Endothelial cell of umbilical vein (primary cell): ENCODE results near the gene NEDD1. TPM values are rescaled to one million over a fixed set of nuclear protein-coding genes. Genes with fewer than 3 reads are reported as not detected.

Experiments used
- BruUV-seq: library from RNA; stranded (reverse); fragments of 400-500 nt; replicated peaks from 2 replicates; lab custom pipeline; 2021; lab: Mats Ljungman, UMichigan
- CTCF ChIA-PET: fragments of 300-600, 350-600 bp; sonication (Branson Sonifier 250); formaldehyde crosslinking; loops from one replicate; lab custom pipeline; 2021; ENCODE audit warnings: antibody characterized with exemption, inconsistent platforms; lab: Charles Lee
- POLR2A ChIA-PET: fragments of 300-600, 350-600 bp; sonication (Branson Sonifier 250); formaldehyde crosslinking; loops from one replicate; lab custom pipeline; 2021; ENCODE audit warnings: antibody characterized with exemption, inconsistent platforms; lab: Charles Lee
- DNase-seq: peaks from one replicate; pipeline ENCODE4 v3.0.0-alpha.2; 2011; ENCODE audit warnings: low read depth, low spot score
- FAIRE-seq: peaks from 2 replicates; lab custom pipeline; 2011; peaks lifted over from hg19 to GRCh38; lab: Jason Lieb, UNC
- H2AFZ ChIP-seq: 2 replicates; pipeline ENCODE4 v1.6.0; 2012; ENCODE audit warnings: low read depth, low read length, control low read depth, inconsistent platforms
- H3K27ac ChIP-seq: 2 replicates; pipeline ENCODE4 v1.5.1; 2011; ENCODE audit warnings: low read depth, mild to moderate bottlenecking, control low read depth, low read length, moderate library complexity; ENCODE audit not compliant: insufficient read depth
- H3K27me3 ChIP-seq, 2 experiments: 2 replicates each; pipeline versions ENCODE4 v1.6.0 to v1.6.1; 2011; ENCODE audit warnings: low read length in 2 of 2, mixed read lengths in 1 of 2; ENCODE audit not compliant: control insufficient read depth in 2 of 2, insufficient read depth in 2 of 2
- H3K36me3 ChIP-seq, 2 experiments: 2 replicates in 1 of 2; 3 replicates in 1 of 2; pipeline ENCODE4 v1.5.1; 2011; ENCODE audit warnings: low read length in 2 of 2, mild to moderate bottlenecking in 1 of 2, moderate library complexity in 1 of 2; ENCODE audit not compliant: control insufficient read depth in 2 of 2, insufficient read depth in 2 of 2; ENCODE audit errors: extremely low read depth in 1 of 2
- H3K4me1 ChIP-seq: 3 replicates; pipeline ENCODE4 v1.5.1; 2011; ENCODE audit warnings: mild to moderate bottlenecking, low read length; ENCODE audit not compliant: control insufficient read depth, insufficient read depth; ENCODE audit errors: extremely low read depth
- H3K4me2 ChIP-seq: 2 replicates; pipeline ENCODE4 v1.6.1; 2011; ENCODE audit warnings: low read length, control low read depth, mixed read lengths; ENCODE audit not compliant: insufficient read depth
- H3K4me3 ChIP-seq, 3 experiments: fragments of 200-600 bp in 1 of 3; sonication (generic), shearing (Covaris generic) in 1 of 3; replicated peaks in 1 of 3; 2 replicates each; pipeline ENCODE4 v1.5.1; 2011 to 2016; ENCODE audit warnings: control low read depth in 3 of 3, low read length in 3 of 3, mild to moderate bottlenecking in 2 of 3, inconsistent platforms in 1 of 3, low read depth in 1 of 3, moderate library complexity in 1 of 3; ENCODE audit not compliant: insufficient read depth in 1 of 3
- H3K79me2 ChIP-seq: 2 replicates; pipeline ENCODE4 v1.6.0; 2012; ENCODE audit warnings: low read length, inconsistent platforms; ENCODE audit not compliant: control insufficient read depth, insufficient read depth
- H3K9ac ChIP-seq: replicated peaks from 2 replicates; pipeline ENCODE3; 2011; ENCODE audit warnings: low read length, control low read depth; ENCODE audit not compliant: insufficient read depth; ENCODE audit errors: extremely low read depth
- H3K9me1 ChIP-seq: replicated peaks from 3 replicates; pipeline ENCODE4 v1.6.0; 2011; ENCODE audit warnings: mild to moderate bottlenecking, low read length; ENCODE audit not compliant: control insufficient read depth, insufficient read depth; ENCODE audit errors: extremely low read depth
- H3K9me3 ChIP-seq: replicated peaks from 2 replicates; pipeline ENCODE4 v1.5.1; 2012; ENCODE audit warnings: low read length, inconsistent platforms; ENCODE audit not compliant: control insufficient read depth, insufficient read depth
- H4K20me1 ChIP-seq: replicated peaks from 2 replicates; pipeline ENCODE3; 2011; ENCODE audit warnings: mild to moderate bottlenecking, low read length; ENCODE audit not compliant: control insufficient read depth, insufficient read depth; ENCODE audit errors: extremely low read depth
- EZH2 ChIP-seq: IDR thresholded peaks from 2 replicates; pipeline ENCODE4 v1.6.1; 2012; ENCODE audit warnings: borderline replicate concordance, low read depth, mild to moderate bottlenecking, moderate library complexity, low read length, inconsistent platforms; ENCODE audit not compliant: severe bottlenecking
- FOS ChIP-seq: IDR thresholded peaks from 2 replicates; pipeline ENCODE4 v1.6.1; 2011; ENCODE audit warnings: mild to moderate bottlenecking, low read length, moderate library complexity, borderline replicate concordance; ENCODE audit not compliant: insufficient read depth
- JUN ChIP-seq: IDR thresholded peaks from 2 replicates; pipeline ENCODE4 v1.6.1; 2011; ENCODE audit warnings: borderline replicate concordance, low read depth; ENCODE audit not compliant: insufficient read length, insufficient read depth
- MYC ChIP-seq: IDR thresholded peaks from one replicate; pipeline ENCODE4 v1.6.1; 2011; ENCODE audit warnings: mild to moderate bottlenecking, low read depth, low read length
- POLR2A ChIP-seq: IDR thresholded peaks from 2 replicates; pipeline ENCODE4 v1.6.1; 2012; ENCODE audit warnings: low read depth, mild to moderate bottlenecking, control low read depth, low read length
- POLR2AphosphoS5 ChIP-seq: IDR thresholded peaks from 2 replicates; pipeline ENCODE4 v1.6.1; 2012; ENCODE audit warnings: low read depth, mild to moderate bottlenecking, control low read depth, low read length, moderate library complexity; ENCODE audit not compliant: insufficient read depth
- dilution Hi-C: fragments of 300-500 bp; cut with MboI; formaldehyde crosslinking; loops from one replicate; pipeline ENCODE4 v1.15.0; 2019; ENCODE audit warnings: low sequenced_read_pairs; ENCODE audit not compliant: extremely low pct_ligation_motif_present
- intact Hi-C: fragments of 100-400 bp; cut with micrococcal nuclease; formaldehyde crosslinking; loops from one replicate; pipeline ENCODE4 v1.10.0; 2022
- polyA plus RNA-seq, 4 experiments: library from polyadenylated mRNA; depleted of rRNA in 3 of 4; stranded (reverse) in 3 of 4; unstranded in 1 of 4; fragments of >200 nt; gene quantifications; 2 replicates each; pipeline versions ENCODE4 v1.2.1 to v1.2.3, GENCODE V29; 2011 to 2012; ENCODE audit warnings: missing spikeins in 1 of 4
- total RNA-seq: library from RNA; stranded (reverse); gene quantifications from 2 replicates; pipeline ENCODE4 v1.2.3, GENCODE V29; 2021
- TF ChIP-seq, protein P1 (sequence below), 2 donors: IDR thresholded peaks; 1 replicate in 1 of 2; 2 replicates in 1 of 2; pipeline ENCODE4 v1.5.1; 2011; ENCODE audit warnings: low read length in 2 of 2, mild to moderate bottlenecking in 2 of 2, moderate library complexity in 2 of 2, control low read depth in 1 of 2, inconsistent platforms in 1 of 2, low read depth in 1 of 2; ENCODE audit not compliant: insufficient read depth in 1 of 2; ENCODE audit errors: extremely low read depth in 1 of 2
- TF ChIP-seq, protein P2 (sequence below): IDR thresholded peaks from 2 replicates; pipeline ENCODE4 v1.6.1; 2011; ENCODE audit not compliant: insufficient read depth, insufficient read length

NEDD1 gene
- total and polyA plus RNA-seq, 2 donors (not counting 3 experiments of a cell fraction or from before 2014, with no cell fraction given), result 9.8 to 25.4 TPM

DNA sequence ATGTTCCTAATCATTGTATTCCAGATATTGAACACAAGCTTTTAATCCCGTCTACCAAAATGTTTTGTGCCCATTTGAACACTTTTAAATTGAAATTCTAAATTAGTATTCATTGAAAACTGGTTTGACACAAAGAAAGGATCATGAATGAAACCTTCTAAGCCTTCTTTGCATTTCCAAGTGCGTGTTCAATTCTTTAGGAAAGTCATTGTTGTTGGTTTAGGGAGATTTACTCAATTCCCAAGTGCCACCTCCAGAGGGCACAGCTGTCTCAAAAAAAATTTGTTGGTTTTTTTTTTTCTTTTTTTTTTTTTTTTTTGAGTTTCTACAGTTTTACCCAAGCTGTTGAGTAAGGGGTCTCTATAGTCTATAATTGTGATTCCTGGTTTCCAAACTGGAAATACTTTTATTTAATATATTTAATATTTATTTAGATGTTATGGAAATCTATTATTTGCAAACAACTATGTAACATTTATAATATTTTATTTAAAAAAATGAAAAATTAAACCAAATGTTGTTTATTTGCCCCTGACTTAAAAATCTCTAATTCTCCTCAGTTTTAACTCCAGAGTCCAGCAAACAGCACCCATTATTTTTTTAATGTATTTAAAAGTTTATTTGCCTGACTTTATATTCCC lies 79.9 kb downstream of the NEDD1 start:
- Histone ChIP-seq H3K9ac (no peak overlapping the region), H2AFZ (no peak overlapping the region), H3K79me2 (no peaks in the 10 kb centered on the region), H3K27ac (no peak overlapping the region), H3K4me3 (no peak overlapping the region), H3K9me3 (no peaks in the 10 kb centered on the region), H3K9me1 (no peaks in the 10 kb centered on the region), H3K4me1 (peaks cover 7% of the 10 kb centered on the region), H3K27me3 (peaks cover 17 to 34% of the 10 kb centered on the region in 2 experiments), H3K36me3 (no peaks in the 10 kb centered on the region), H4K20me1 (no peaks in the 10 kb centered on the region), H3K4me2 (no peak overlapping the region)
- BruUV-seq, result no TSS peak
- dilution Hi-C loops (no loop called here), intact Hi-C loops (loop anchor here (1.0 to 2.0 kb wide), 5 partner anchors 162 to 1410 kb away; no protein-coding TSS in a partner anchor)
- ChIA-PET POLR2A (interaction anchor here (0.7 kb wide), 1 partner anchor 322 kb away, joined by 5 read pairs; no protein-coding TSS in a partner anchor), CTCF (interaction anchor here (0.7 to 5.2 kb wide), 20 partner anchors 9 to 1410 kb away, joined by 3 to 49 read pairs (median 8); no protein-coding TSS in a partner anchor)
- DNase-seq (peak; percentile 53), FAIRE-seq (peak; percentile 43)
- no peak for TF ChIP-seq POLR2A
- no peak for TF ChIP-seq MYC
- TF ChIP-seq, protein P1, sequence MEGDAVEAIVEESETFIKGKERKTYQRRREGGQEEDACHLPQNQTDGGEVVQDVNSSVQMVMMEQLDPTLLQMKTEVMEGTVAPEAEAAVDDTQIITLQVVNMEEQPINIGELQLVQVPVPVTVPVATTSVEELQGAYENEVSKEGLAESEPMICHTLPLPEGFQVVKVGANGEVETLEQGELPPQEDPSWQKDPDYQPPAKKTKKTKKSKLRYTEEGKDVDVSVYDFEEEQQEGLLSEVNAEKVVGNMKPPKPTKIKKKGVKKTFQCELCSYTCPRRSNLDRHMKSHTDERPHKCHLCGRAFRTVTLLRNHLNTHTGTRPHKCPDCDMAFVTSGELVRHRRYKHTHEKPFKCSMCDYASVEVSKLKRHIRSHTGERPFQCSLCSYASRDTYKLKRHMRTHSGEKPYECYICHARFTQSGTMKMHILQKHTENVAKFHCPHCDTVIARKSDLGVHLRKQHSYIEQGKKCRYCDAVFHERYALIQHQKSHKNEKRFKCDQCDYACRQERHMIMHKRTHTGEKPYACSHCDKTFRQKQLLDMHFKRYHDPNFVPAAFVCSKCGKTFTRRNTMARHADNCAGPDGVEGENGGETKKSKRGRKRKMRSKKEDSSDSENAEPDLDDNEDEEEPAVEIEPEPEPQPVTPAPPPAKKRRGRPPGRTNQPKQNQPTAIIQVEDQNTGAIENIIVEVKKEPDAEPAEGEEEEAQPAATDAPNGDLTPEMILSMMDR (IDR thresholded peaks at IDR 0.05; ENCODE audit: extremely low read depth in 1 of 2, insufficient read depth in 1 of 2, low read depth in 1 of 2, low read length in 2 of 2), result peak; percentile 43 to 53

DNA sequence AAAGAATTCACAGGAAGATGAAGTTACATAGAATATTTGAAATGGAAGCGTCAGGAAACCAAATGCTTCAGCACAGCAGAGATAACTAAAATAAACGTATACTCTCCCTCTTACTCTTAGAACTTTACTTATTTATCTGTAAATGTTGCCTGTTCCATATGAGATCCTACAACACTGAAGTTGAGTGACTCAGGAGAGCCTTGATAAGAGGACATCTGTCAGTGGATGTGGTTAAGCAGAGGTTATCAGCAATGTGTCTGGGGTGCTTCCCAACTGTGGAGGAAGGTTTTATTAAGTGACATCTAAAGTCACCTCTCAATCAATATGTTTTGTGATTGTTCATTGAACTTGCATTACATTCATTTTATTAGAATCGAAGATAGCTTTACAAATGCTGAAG lies 81.9 kb downstream of the NEDD1 start:
- Histone ChIP-seq H3K4me3 (no peak overlapping the region), H3K36me3 (no peaks in the 10 kb centered on the region), H3K27ac (no peak overlapping the region), H3K4me1 (peaks cover 7% of the 10 kb centered on the region), H3K79me2 (no peaks in the 10 kb centered on the region), H3K4me2 (no peak overlapping the region), H3K9me3 (no peaks in the 10 kb centered on the region), H3K9ac (no peak overlapping the region), H4K20me1 (no peaks in the 10 kb centered on the region), H2AFZ (no peak overlapping the region), H3K9me1 (no peaks in the 10 kb centered on the region), H3K27me3 (peaks cover 19 to 41% of the 10 kb centered on the region in 2 experiments)
- TF ChIP-seq, protein P2, sequence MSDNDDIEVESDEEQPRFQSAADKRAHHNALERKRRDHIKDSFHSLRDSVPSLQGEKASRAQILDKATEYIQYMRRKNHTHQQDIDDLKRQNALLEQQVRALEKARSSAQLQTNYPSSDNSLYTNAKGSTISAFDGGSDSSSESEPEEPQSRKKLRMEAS, result no peak
- TF ChIP-seq EZH2 (no peak), JUN (no peak), POLR2AphosphoS5 (no peak), FOS (no peak), POLR2A (no peak)
- TF ChIP-seq, protein P1 (IDR thresholded peaks at IDR 0.05; ENCODE audit: extremely low read depth in 1 of 2, insufficient read depth in 1 of 2, low read depth in 1 of 2, low read length in 2 of 2), result no peak
- BruUV-seq, result no TSS peak
- intact Hi-C loops, result no loop called here
- dilution Hi-C loops, result no loop called here
- no peak for DNase-seq
- FAIRE-seq, result no peak
- POLR2A ChIA-PET, result no interaction called here
- CTCF ChIA-PET, result interaction anchor here (0.6 to 5.2 kb wide), 6 partner anchors 318 to 1387 kb away, joined by 3 to 30 read pairs (median 18); no protein-coding TSS in a partner anchor
